HCT116 (cell line): Measurements from ENCODE around the gene FHL2.

Experiments used
- EZH2 ChIP-seq: fragments of 200-600 bp; sonication (generic); IDR thresholded peaks from 2 replicates; pipeline ENCODE4 v1.6.1; 2017; ENCODE audit warnings: antibody characterized with exemption, mixed run types
- EZH2phosphoT487 ChIP-seq: fragments of 200-600 bp; IDR thresholded peaks from 2 replicates; pipeline ENCODE4 v1.6.1; 2018; ENCODE audit warnings: antibody characterized with exemption, borderline replicate concordance
- JUND ChIP-seq: IDR thresholded peaks from 2 replicates; pipeline ENCODE4 v1.6.1; 2012
- POLR2A ChIP-seq: IDR thresholded peaks from 2 replicates; pipeline ENCODE4 v1.7.0; 2011; ENCODE audit warnings: borderline replicate concordance; ENCODE audit not compliant: insufficient read depth, insufficient read length; ENCODE audit errors: extremely low read depth
- POLR2AphosphoS5 ChIP-seq: IDR thresholded peaks from 2 replicates; pipeline ENCODE4 v1.6.1; 2011; ENCODE audit warnings: mild to moderate bottlenecking, low read depth, low read length, moderate library complexity
- SIN3A ChIP-seq: IDR thresholded peaks from 2 replicates; pipeline ENCODE4 v1.6.1; 2012; ENCODE audit warnings: low read depth
- YY1 ChIP-seq: IDR thresholded peaks from 2 replicates; pipeline ENCODE4 v1.6.1; 2011; ENCODE audit warnings: low read length, low read depth, moderate library complexity, mild to moderate bottlenecking; ENCODE audit not compliant: insufficient replicate concordance; ENCODE audit errors: extremely low read depth
- ZFX ChIP-seq: fragments of 450-650 bp; IDR thresholded peaks from 2 replicates; pipeline ENCODE4 v1.6.1; 2017
- TF ChIP-seq, protein P1 (sequence below), 3 experiments: fragments of 200-600 bp in 1 of 3; sonication (generic) in 1 of 3; IDR thresholded peaks in 2 of 3; conservative IDR thresholded peaks in 1 of 3; 2 replicates each; pipeline ENCODE4 v1.5.1; 2012 to 2017; ENCODE audit warnings: low read depth in 2 of 3, low read length in 2 of 3, antibody characterized with exemption in 1 of 3, borderline replicate concordance in 1 of 3, control low read depth in 1 of 3, mild to moderate bottlenecking in 1 of 3, mixed read lengths in 1 of 3, mixed run types in 1 of 3, moderate library complexity in 1 of 3; ENCODE audit not compliant: insufficient read depth in 1 of 3
- TF ChIP-seq, protein P2 (sequence below): IDR thresholded peaks from 2 replicates; pipeline ENCODE4 v1.6.1; 2012
- TF ChIP-seq, protein P3 (sequence below): IDR thresholded peaks from 2 replicates; pipeline ENCODE4 v1.6.1; 2012; ENCODE audit warnings: low read depth

DNA sequence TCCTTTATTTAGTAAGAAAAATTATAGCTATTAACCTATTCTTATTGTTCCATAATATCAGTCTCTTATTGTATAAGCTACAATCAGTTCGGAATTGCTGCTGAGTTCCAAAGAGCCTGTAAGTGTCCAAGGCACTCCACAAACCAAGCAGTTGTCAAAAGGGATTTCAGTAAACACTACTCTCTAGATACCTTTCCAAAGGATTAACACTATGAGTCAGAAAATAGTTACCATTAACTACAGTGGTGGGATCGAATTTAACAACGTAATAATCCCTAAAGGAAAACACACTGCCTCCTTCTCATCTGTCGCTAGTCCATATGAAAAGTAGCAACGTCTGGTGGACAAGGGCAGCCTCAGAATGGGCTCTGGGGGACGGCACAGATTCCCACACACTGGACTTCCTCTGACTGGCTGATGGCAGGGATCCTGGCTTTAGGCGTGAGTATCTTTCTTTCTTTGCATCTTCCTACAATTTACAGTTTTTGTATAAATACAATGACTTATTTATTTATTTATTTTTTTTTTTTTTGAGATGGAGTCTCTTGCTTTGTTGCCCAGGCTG lies 78.1 kb downstream of the FHL2 start:
- no peak for TF ChIP-seq EZH2
- no peak for TF ChIP-seq POLR2AphosphoS5
- TF ChIP-seq, protein P1, sequence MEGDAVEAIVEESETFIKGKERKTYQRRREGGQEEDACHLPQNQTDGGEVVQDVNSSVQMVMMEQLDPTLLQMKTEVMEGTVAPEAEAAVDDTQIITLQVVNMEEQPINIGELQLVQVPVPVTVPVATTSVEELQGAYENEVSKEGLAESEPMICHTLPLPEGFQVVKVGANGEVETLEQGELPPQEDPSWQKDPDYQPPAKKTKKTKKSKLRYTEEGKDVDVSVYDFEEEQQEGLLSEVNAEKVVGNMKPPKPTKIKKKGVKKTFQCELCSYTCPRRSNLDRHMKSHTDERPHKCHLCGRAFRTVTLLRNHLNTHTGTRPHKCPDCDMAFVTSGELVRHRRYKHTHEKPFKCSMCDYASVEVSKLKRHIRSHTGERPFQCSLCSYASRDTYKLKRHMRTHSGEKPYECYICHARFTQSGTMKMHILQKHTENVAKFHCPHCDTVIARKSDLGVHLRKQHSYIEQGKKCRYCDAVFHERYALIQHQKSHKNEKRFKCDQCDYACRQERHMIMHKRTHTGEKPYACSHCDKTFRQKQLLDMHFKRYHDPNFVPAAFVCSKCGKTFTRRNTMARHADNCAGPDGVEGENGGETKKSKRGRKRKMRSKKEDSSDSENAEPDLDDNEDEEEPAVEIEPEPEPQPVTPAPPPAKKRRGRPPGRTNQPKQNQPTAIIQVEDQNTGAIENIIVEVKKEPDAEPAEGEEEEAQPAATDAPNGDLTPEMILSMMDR (IDR thresholded peaks at IDR 0.05 in 2 of 3, conservative IDR thresholded peaks at IDR 0.05 in 1 of 3; ENCODE audit: borderline replicate concordance in 1 of 3, insufficient read depth in 1 of 3, low read depth in 2 of 3, low read length in 2 of 3), result no peak
- no peak for TF ChIP-seq POLR2A
- TF ChIP-seq EZH2phosphoT487, result no peak
- no peak for TF ChIP-seq ZFX
- TF ChIP-seq JUND, result no peak
- TF ChIP-seq SIN3A, result no peak
- TF ChIP-seq YY1, result no peak
- TF ChIP-seq, protein P2, sequence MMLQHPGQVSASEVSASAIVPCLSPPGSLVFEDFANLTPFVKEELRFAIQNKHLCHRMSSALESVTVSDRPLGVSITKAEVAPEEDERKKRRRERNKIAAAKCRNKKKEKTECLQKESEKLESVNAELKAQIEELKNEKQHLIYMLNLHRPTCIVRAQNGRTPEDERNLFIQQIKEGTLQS, result no peak
- TF ChIP-seq, protein P3, sequence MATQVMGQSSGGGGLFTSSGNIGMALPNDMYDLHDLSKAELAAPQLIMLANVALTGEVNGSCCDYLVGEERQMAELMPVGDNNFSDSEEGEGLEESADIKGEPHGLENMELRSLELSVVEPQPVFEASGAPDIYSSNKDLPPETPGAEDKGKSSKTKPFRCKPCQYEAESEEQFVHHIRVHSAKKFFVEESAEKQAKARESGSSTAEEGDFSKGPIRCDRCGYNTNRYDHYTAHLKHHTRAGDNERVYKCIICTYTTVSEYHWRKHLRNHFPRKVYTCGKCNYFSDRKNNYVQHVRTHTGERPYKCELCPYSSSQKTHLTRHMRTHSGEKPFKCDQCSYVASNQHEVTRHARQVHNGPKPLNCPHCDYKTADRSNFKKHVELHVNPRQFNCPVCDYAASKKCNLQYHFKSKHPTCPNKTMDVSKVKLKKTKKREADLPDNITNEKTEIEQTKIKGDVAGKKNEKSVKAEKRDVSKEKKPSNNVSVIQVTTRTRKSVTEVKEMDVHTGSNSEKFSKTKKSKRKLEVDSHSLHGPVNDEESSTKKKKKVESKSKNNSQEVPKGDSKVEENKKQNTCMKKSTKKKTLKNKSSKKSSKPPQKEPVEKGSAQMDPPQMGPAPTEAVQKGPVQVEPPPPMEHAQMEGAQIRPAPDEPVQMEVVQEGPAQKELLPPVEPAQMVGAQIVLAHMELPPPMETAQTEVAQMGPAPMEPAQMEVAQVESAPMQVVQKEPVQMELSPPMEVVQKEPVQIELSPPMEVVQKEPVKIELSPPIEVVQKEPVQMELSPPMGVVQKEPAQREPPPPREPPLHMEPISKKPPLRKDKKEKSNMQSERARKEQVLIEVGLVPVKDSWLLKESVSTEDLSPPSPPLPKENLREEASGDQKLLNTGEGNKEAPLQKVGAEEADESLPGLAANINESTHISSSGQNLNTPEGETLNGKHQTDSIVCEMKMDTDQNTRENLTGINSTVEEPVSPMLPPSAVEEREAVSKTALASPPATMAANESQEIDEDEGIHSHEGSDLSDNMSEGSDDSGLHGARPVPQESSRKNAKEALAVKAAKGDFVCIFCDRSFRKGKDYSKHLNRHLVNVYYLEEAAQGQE, result no peak
